SIG-M5 treated with dmso at 0.1 percent for 504 hours (cell line): ENCODE data around the gene SPEF1.
"Not testable (repeated sequence)": the region's sequence is repeated elsewhere in the genome, so short reads cannot be mapped to it uniquely, and the experiment has no call there.

ENCODE experiments used
- DNase-seq: peaks from one replicate; lab custom pipeline; 2025; ENCODE audit not compliant: unreplicated experiment; lab: John Stamatoyannopoulos, UW

Gene SPEF1

DNA sequence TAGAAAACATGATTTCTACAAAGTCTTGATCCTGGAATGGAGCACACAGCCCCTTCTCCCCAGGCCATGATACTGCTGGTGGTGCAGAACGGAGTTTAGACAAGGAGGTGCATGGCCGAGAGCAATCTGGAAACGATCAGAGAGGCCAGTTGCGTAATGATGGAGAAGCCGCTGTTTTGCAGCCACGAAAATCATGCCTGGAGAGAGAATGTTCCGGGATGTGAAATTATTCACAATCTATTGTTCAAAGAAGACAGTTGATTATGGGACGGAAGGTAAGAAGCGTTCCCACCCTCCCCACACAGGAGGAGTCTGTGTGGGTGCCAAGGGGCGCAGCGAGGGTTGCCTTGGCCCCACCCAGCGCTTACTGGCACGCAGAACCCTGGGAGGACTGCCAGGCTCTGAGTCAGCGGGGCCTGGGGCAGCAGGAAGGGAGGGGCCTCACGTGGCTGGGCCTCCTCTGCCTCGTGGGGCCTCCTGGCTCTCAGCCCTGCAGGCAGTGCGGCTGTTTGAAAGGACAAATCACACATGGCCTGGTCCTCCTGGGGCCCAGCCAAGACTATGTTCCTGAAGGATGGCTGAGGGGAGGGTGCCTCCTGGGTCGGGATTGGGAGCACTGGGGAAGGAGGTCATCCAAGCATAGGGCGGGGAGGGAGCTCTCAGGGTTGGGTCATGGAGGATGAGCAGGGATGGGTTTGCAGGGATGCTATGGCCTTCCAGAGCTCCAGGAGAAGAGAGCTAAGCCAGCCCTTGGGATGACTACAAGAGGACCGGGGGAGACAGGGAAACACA is 30.4 kb upstream of the SPEF1 start:
- peak; percentile 92 for DNase-seq

DNA sequence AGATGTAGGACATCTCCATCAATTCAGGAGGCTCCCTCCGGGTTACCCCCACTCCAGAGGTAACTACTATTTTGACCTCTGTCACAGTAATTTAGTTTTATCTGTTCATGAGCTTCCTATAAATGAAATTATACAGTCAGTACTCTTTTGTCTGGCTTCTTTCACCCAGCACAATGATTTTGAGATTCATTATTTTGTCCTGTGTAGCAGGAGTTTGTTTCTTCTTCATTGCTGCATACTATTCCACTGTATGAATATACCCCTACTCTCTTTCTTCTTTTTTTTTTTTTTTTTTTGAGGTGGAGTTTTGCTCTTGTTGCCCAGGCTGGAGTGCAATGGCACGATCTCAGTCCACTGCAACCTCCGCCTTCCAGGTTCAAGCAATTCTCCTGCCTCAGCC is 27.3 kb upstream of the SPEF1 start:
- DNase-seq, result no peak

DNA sequence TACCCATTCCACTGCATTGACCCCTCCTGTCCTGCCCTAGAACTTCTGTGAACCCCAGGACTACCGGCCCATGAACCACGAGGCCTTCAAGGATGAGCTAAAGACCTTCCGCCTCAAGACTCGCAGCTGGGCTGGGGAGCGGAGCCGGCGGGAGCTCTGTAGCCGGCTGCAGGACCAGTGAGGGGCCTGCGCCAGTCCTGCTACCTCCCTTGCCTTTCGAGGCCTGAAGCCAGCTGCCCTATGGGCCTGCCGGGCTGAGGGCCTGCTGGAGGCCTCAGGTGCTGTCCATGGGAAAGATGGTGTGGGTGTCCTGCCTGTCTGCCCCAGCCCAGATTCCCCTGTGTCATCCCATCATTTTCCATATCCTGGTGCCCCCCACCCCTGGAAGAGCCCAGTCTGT is 23.5 kb upstream of the SPEF1 start:
- DNase-seq, result no peak

DNA sequence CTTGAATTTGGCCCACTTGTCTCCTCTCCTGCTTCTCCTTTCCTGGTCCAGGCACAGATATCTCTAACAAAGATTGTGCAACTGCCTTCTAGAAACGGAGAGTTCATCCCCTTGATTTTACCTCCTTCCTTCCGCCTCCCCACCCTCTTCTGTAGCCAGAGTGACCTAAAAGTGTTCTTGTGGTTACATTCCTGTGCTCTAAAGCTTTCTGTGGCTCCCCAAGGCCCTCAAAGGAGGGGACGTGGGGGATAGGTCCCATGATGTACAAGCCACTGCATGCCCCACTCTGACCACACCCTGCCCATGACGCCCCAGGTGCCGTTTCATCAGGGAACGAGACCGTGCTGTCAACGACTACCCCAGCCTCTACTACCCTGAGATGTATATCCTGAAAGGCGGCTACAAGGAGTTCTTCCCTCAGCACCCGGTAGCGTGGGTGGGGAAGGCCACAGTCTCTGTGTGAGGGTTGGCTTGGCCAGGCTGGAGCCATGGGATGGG is 23.1 kb upstream of the SPEF1 start:
- DNase-seq, result no peak

DNA sequence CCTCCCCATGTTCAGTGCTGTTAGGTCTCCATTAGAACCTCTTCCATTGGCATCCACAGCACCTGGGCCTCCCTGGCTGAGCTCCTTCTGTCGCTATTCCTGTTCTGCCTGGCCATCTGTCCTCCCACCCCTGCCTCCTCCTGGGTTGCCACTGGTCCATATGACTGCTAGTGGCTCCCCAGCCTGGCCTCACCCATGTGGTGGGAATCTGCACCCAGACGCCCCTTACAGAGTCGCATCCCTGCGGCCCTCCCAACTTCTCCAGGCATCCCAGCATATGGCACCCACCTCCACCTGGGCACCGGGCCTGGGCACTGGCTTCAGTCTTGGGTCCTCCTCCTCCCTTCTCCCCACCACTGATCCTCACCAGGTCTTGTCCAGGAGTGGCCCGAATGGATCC is 22.6 kb upstream of the SPEF1 start:
- no peak for DNase-seq

DNA sequence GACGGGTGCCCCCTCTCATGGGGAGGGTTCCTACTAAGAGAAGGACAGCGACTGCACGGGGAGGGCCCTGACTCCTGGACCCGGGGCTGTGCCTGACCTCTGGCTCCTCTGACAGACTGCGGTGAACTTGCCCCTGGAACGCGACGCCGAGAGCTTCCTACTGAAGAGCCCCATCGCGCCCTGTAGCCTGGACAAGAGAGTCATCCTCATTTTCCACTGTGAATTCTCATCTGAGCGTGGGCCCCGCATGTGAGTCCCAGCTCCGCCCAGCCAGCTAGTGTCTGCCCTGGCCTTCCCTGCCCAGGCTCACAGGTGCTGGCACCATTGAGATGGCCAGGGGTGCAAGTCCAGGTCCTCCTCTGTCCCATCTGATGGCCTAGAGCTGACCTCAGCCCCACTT is 22.0 kb upstream of the SPEF1 start:
- no peak for DNase-seq

- DNase-seq, result no peak
Measured at GRCh38 chr20:3802524-3803239, 21.4 kb upstream of the SPEF1 start.

DNA sequence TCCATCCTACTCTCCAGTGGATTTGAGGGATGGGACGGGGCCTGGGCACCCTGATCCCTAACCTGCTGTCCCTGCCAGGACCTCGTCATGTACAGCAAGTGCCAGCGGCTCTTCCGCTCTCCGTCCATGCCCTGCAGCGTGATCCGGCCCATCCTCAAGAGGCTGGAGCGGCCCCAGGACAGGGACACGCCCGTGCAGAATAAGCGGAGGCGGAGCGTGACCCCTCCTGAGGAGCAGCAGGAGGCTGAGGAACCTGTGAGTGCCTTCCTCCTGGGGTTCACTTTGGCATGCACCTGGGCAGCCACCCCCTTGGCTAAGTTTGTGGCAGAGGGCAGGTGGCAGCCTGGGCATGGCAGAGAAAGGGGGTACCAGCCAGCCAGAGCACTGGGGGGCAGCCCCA is 20.6 kb upstream of the SPEF1 start:
- DNase-seq, result no peak

GRCh38 chr20:3801299-3801698 is 20.1 kb upstream of the SPEF1 start:
- no peak for DNase-seq

- DNase-seq, result no peak
Measured at GRCh38 chr20:3800878-3801260, 19.6 kb upstream of the SPEF1 start.

DNA sequence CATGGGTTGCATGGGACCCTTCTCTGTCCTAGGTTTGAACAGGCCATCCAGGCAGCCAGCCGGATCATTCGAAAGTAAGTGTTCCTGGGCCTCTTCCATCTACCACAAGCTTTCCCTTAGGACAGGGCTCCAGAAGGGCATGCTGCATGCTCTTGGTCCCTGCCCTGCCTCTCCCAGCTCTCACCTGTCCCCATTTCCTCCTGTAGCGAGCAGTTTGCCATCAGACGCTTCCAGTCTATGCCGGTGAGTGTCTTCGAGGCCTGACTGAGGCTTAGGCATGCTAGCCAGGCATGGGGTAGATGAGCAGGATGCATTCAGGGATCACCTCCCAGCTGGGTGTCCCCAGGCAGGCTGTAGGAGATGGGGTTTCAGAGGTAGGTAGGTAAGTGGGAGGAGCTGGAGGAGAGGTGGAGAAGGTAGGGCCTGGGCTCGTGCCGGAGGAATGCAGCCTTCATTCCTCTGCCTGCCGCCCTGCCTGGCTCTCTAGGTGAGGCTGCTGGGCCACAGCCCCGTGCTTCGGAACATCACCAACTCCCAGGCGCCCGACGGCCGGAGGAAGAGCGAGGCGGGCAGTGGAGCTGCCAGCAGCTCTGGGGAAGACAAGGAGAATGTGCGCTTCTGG is 19.1 kb upstream of the SPEF1 start:
- DNase-seq, result no peak

GRCh38 chr20:3798908-3799248 is 17.6 kb upstream of the SPEF1 start:
- no peak for DNase-seq

DNA sequence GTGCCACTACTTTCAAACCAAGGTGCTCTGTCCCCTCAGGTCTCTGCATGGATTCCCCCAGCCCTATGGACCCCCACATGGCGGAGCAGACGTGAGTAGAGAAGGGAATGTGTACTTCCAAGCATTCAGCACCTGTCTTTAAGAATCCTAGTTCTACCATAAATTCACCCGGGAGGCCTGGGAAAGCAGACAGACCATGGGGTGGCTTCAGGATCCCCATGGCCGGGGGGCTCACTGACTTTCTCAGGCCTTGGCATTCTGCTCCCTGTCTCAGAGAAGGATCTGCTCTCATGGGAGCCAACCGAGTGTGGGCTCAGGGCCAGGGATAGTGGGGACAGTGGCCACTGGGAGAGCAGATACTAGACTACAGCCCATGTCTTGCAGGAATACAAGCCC is 17.1 kb upstream of the SPEF1 start:
- no peak for DNase-seq

GRCh38 chr20:3797592-3798372 is 16.5 kb upstream of the SPEF1 start:
- DNase-seq, result no peak

- no peak for DNase-seq
Measured at GRCh38 chr20:3797226-3797545, 15.9 kb upstream of the SPEF1 start.

GRCh38 chr20:3796477-3797225 is 15.4 kb upstream of the SPEF1 start:
- DNase-seq, result no peak

DNA sequence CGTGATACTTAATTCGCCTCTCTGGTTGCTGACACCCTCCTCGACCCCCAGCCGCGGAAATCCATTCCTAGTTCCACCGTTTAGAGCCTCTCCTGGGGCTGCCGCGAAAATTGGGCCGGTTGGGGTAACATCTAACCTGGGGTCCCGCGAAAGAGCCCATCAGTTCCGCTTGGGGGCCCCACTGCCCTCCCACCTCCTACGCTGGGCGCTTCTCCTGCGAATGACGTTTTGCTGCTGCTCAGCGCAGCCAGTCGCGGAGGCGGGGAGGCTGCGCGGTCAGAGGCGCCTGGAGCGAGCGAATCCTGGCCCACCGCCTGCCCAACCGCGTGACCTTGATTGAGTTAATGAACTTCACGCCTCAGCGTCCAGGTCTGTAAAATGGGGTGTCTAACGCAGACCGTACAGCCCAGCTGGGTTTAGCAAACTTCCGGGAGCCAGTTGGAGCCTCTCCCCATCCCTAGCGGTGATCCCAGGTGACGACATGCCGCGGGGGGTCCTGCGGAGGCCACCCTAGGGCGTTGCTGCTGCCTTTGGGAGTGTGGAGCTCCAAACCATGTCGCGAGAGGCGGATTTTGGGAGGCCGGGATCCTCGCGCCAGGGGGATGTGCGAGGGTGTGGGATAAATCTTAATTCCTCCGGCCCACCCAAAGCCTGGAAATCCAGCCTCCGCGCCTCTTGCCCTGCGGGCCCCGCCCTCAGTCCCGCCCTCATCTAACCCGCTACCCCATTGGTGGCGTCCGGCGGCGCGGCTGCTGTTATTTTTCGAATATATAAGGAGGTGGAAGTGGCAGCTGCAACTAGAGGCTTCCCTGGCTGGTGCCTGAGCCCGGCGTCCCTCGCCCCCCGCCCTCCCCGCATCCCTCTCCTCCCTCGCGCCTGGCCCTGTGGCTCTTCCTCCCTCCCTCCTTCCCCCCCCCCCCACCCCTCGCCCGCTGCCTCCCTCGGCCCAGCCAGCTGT is 14.5 kb upstream of the SPEF1 start, which contains the start of gene CDC25B:
Gene CDC25B (plus strand): TSS at position 800 of the 958 bp plus-strand sequence. CDS start 222 bp downstream, outside the sequence.
- peak; percentile 94 for DNase-seq

DNA sequence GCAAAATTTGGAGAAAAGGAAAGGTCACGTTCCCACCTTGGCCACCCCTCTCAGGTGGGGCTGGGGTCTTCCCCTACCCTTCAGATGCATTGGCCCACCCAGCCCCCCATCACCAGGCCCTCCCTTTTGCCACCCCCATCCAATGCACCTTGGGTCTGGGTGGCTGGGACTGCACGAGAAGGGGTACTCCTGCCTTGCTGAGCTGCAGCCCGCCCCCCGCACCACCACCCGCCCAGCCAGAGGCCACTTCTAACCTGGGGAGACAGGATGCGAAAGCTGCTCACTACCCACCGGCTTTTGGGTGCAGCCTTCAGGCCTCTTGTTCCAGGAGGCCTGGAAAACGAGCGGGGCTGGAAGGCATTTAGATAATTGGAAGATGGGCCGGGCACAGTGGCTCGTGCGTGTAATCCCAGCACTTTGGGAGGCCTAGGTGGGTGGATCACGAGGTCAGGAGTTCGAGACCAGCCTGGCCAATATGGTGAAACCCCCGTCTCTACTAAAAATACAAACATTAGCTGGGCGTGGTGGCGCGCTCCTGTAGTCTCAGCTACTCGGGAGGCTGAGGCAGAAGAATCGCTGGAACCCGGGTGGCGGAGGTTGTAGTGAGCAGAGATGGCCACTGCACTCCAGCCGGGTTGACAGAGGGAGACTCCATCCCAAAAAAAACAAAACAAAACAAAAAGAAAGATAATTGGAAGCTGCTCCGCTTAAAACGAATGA is 13.6 kb upstream of the SPEF1 start:
- no peak for DNase-seq

- DNase-seq, result not testable (repeated sequence)
Measured at GRCh38 chr20:3794168-3794567, 12.9 kb upstream of the SPEF1 start.
